Prostate gland (tissue), 2 donors: ENCODE measurements around the gene CS. TPM values are rescaled to one million over a fixed set of nuclear protein-coding genes. Genes with fewer than 3 reads are reported as not detected.
"Not testable (repeated sequence)": the region's sequence is repeated elsewhere in the genome, so short reads cannot be mapped to it uniquely, and the experiment has no call there.

Experiments used
- DNase-seq: peaks from one replicate; pipeline ENCODE4 v3.0.0-alpha.2; 2019; ENCODE audit warnings: low spot score
- H3K27ac ChIP-seq, 2 donors: fragments of 200-600 bp; sonication (generic); 2 replicates each; pipeline ENCODE4 v1.5.1; 2017 to 2019
- H3K27me3 ChIP-seq: fragments of 200-600 bp; sonication (generic); replicated peaks from 2 replicates; pipeline ENCODE4 v1.5.1; 2019; ENCODE audit not compliant: insufficient read depth
- H3K36me3 ChIP-seq, 2 donors: fragments of 200-600 bp; sonication (generic); 1 replicate in 1 of 2; 2 replicates in 1 of 2; pipeline versions ENCODE4 v1.5.1 to v1.8.1; 2017 to 2019
- H3K4me1 ChIP-seq: fragments of 200-600 bp; sonication (generic); replicated peaks from 2 replicates; pipeline ENCODE4 v1.5.1; 2019
- H3K4me3 ChIP-seq, 2 donors: fragments of 200-600 bp; sonication (generic); 2 replicates each; pipeline ENCODE4 v1.5.1; 2017 to 2019
- H3K9me3 ChIP-seq: fragments of 200-600 bp; sonication (generic); 2 replicates; pipeline ENCODE4 v1.5.1; 2017
- POLR2A ChIP-seq: fragments of 450-650 bp; IDR thresholded peaks from one replicate; pipeline ENCODE4 v1.6.1; 2016; ENCODE audit warnings: antibody characterized with exemption, mild to moderate bottlenecking
- POLR2AphosphoS5 ChIP-seq: sonication (generic); formaldehyde crosslinking; IDR thresholded peaks from one replicate; pipeline ENCODE4 v1.6.1; 2017; ENCODE audit warnings: antibody characterized with exemption
- WGBS: methylation state at CpG from one replicate; pipeline ENCODE4 v1.1.5; 2018; 5-methylcytosine and 5-hydroxymethylcytosine counted together
- intact Hi-C: fragments of 100-400 bp; cut with DNase I; formaldehyde crosslinking; loops from one replicate; pipeline ENCODE4 v1.14.2; 2022
- total RNA-seq, 2 donors: library from RNA; depleted of rRNA; stranded (reverse); fragments of >200 nt; gene quantifications; one replicate each; pipeline ENCODE4 v1.1.0, GENCODE V29; 2016
- TF ChIP-seq, protein P1 (sequence below), 4 experiments: fragments of 200-600 bp in 2 of 4; fragments of 450-650 bp in 2 of 4; sonication (generic) in 2 of 4; IDR thresholded peaks; 1 replicate in 3 of 4; 2 replicates in 1 of 4; pipeline ENCODE4 v1.5.1; 2016 to 2019; ENCODE audit warnings: antibody characterized with exemption in 4 of 4, mild to moderate bottlenecking in 2 of 4, moderate library complexity in 2 of 4

Gene CS
- 100 to 1,000 TPM; 106 to 110 TPM for total RNA-seq

DNA sequence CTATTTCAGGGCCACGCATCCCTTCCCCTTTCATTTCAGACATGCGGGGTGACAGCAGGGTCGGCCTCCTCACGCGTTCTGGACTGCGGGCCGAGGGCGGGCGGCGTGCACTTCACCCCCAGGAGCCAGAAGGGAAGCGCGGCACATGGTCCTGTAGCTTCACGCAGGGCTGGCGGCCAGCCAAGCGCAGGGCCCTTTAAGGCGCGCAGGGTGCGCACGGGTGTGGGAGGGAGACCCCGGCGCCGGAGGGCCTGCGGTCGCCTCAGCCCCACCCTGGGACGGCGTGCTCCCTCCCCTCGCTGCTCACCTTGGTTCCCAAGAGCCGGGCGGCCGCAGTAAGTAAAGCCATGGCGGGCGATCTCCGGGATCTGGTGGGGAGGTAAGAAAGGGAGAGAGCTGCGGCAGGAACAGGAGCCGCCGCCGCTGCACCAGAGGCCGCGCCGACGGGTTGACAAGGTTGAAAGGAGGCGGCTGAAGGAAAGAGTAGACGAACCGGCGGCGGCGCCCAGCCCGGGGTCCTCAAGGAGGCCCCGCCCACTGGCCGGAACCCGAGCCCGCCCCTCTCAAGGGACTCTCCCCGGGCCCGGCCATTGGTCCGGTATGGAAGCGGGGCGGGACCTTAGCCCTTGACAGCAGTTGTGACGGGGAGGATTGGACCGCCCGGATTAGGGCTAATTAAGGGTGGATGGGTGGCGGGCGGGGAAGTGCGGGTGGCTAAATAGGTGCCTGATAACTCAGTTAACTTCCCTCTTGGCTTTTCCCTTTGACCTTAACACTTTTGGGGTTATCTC is at the start of gene CS:
CS (minus strand) TSS at position 478 of the 791 bp plus-strand sequence; CDS start at position 349, 129 bp downstream.
- peak; percentile 99 for DNase-seq
- Histone ChIP-seq H3K4me3 (peak within 1 kb of the TSS; percentile 86 to 91), H3K27me3 (no peaks in the 10 kb centered on the region), H3K4me1 (peaks cover 15% of the 10 kb centered on the region), H3K9me3 (no peaks in the 10 kb centered on the region), H3K27ac (peak within 1 kb of the TSS; percentile 92 to 95), H3K36me3 (no peaks in the 10 kb centered on the region)
- intact Hi-C loops, result no loop called here
- WGBS, result under 1% methylated on average over 63 of the region's 63 CpGs
- TF ChIP-seq POLR2A, result peak; percentile 62
- peak; percentile 95 for TF ChIP-seq POLR2AphosphoS5
- TF ChIP-seq, protein P1, sequence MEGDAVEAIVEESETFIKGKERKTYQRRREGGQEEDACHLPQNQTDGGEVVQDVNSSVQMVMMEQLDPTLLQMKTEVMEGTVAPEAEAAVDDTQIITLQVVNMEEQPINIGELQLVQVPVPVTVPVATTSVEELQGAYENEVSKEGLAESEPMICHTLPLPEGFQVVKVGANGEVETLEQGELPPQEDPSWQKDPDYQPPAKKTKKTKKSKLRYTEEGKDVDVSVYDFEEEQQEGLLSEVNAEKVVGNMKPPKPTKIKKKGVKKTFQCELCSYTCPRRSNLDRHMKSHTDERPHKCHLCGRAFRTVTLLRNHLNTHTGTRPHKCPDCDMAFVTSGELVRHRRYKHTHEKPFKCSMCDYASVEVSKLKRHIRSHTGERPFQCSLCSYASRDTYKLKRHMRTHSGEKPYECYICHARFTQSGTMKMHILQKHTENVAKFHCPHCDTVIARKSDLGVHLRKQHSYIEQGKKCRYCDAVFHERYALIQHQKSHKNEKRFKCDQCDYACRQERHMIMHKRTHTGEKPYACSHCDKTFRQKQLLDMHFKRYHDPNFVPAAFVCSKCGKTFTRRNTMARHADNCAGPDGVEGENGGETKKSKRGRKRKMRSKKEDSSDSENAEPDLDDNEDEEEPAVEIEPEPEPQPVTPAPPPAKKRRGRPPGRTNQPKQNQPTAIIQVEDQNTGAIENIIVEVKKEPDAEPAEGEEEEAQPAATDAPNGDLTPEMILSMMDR (IDR thresholded peaks at IDR 0.05), result no peak

DNA sequence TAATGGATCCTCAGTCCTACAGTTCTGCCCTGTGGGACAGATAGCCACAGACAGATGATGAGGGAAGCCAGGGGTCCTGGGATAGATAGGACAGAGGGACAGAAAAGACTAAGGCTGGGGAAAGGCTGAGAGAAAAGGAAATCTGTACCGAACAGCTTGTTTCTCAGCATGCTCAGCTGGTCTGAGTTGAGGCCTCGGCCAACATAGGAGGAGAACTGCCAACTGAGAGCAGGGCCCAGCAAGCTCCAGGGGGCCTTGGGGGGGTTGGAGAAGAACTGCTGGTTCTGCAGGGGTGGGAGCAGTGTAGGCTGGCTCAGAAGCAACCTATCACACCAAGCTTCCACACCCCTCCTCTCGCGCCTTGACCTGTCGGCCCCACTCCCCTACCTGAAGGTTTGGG is 48.6 kb upstream of the CS start:
- H3K27me3 ChIP-seq, result no peaks in the 10 kb centered on the region
- H3K4me3 ChIP-seq, result no peak overlapping the region
- H3K9me3 ChIP-seq, result no peaks in the 10 kb centered on the region
- 92% methylated on average over 5 of the region's 5 CpGs for WGBS
- TF ChIP-seq, protein P1 (IDR thresholded peaks at IDR 0.05), result no peak
- DNase-seq, result no peak
- intact Hi-C loops, result no loop called here
- H3K36me3 ChIP-seq, result peaks cover 25 to 35% of the 10 kb centered on the region in 2 donors
- no peaks in the 10 kb centered on the region for H3K4me1 ChIP-seq
- H3K27ac ChIP-seq, result no peak overlapping the region

DNA sequence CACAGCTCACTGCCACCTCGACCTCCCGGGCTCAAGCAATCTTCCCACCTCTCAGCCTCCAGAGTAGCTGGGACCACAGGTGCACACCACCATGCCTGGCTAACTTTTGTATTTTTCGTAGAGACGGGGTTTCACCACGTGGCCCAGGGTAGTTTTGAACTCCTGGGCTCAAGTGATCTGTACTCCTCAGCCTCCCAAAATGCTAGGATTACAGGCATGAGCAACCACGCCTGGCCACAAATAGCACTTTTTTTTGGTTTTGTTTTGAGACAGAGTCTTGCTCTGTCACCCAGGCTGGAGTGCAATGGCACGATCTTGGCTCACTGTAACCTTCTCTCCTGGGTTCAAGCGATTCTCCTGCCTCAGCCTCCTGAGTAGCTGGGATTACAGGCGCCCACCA is 47.1 kb upstream of the CS start:
- intact Hi-C loops, DNase-seq, H3K27me3 ChIP-seq, H3K4me1 ChIP-seq, H3K27ac ChIP-seq, H3K9me3 ChIP-seq, H3K4me3 ChIP-seq: not testable (repeated sequence)
- 92% methylated on average over 9 of the region's 9 CpGs for WGBS
- H3K36me3 ChIP-seq, result peaks cover 26 to 40% of the 10 kb centered on the region in 2 donors

GRCh38 chr12:56346675-56347074 is 46.5 kb upstream of the CS start:
- Histone ChIP-seq H3K9me3 (no peaks in the 10 kb centered on the region), H3K27ac (no peak overlapping the region), H3K4me1 (no peaks in the 10 kb centered on the region), H3K27me3 (no peaks in the 10 kb centered on the region), H3K4me3 (no peak overlapping the region), H3K36me3 (peaks cover 26 to 40% of the 10 kb centered on the region in 2 donors)
- 80% methylated on average over 7 of the region's 7 CpGs for WGBS
- DNase-seq, result no peak
- intact Hi-C loops, result no loop called here
- TF ChIP-seq, protein P1 (IDR thresholded peaks at IDR 0.05), result no peak
- no peak for TF ChIP-seq POLR2AphosphoS5
- no peak for TF ChIP-seq POLR2A

- H3K27me3 ChIP-seq, H3K4me3 ChIP-seq, intact Hi-C loops, H3K4me1 ChIP-seq, H3K27ac ChIP-seq, H3K9me3 ChIP-seq, DNase-seq: not testable (repeated sequence)
- H3K36me3 ChIP-seq, result peaks cover 10 to 11% of the 10 kb centered on the region in 2 donors
- 94% methylated on average over 2 of the region's 2 CpGs for WGBS
Measured at GRCh38 chr12:56342290-56342689, 42.2 kb upstream of the CS start.

GRCh38 chr12:56341616-56342015 is 41.5 kb upstream of the CS start:
- WGBS, result 10% methylated on average over 1 of the region's 1 CpG
- TF ChIP-seq POLR2A (no peak), POLR2AphosphoS5 (no peak)
- TF ChIP-seq, protein P1 (IDR thresholded peaks at IDR 0.05), result no peak
- peaks cover 6 to 11% of the 10 kb centered on the region in 2 donors for H3K36me3 ChIP-seq
- H3K4me1 ChIP-seq, result no peaks in the 10 kb centered on the region
- no peak for DNase-seq
- H3K27ac ChIP-seq, result no peak overlapping the region
- intact Hi-C loops, result no loop called here
- H3K27me3 ChIP-seq, result no peaks in the 10 kb centered on the region
- no peak overlapping the region for H3K4me3 ChIP-seq
- H3K9me3 ChIP-seq, result no peaks in the 10 kb centered on the region
